OCI-M1 (cell line): ENCODE data around the gene USP10.

Source experiments
- DNase-seq: peaks from one replicate; lab custom pipeline; 2025; lab: John Stamatoyannopoulos, UW

USP10 gene

GRCh38 chr16:84699712-84700445, at the start of gene USP10:
Gene USP10 (plus strand): TSS chr16:84700000. CDS start chr16:84700091, 91 bp downstream.
- DNase-seq = peak; percentile 86

- DNase-seq = no peak
Observed at GRCh38 chr16:84650062-84650991, 49.5 kb upstream of the USP10 start.

GRCh38 chr16:84652566-84652965, 47.2 kb upstream of the USP10 start:
- DNase-seq = no peak

GRCh38 chr16:84654238-84654637, 45.6 kb upstream of the USP10 start:
- no peak for DNase-seq

- no peak for DNase-seq
Observed at GRCh38 chr16:84654998-84655397, 44.8 kb upstream of the USP10 start.

GRCh38 chr16:84656649-84657048, 43.2 kb upstream of the USP10 start:
- DNase-seq = no peak

- no peak for DNase-seq
Observed at GRCh38 chr16:84657229-84657837, 42.5 kb upstream of the USP10 start.

GRCh38 chr16:84658690-84659089, 41.1 kb upstream of the USP10 start:
- no peak for DNase-seq

GRCh38 chr16:84659656-84660300, 40.0 kb upstream of the USP10 start:
- no peak for DNase-seq

- no peak for DNase-seq
Observed at GRCh38 chr16:84660973-84661372, 38.8 kb upstream of the USP10 start.

GRCh38 chr16:84661418-84662060, 38.3 kb upstream of the USP10 start:
- no peak for DNase-seq

- DNase-seq = no peak
Observed at GRCh38 chr16:84662471-84662870, 37.3 kb upstream of the USP10 start.

- no peak for DNase-seq
Observed at GRCh38 chr16:84663433-84664101, 36.2 kb upstream of the USP10 start.

- DNase-seq = no peak
Observed at GRCh38 chr16:84665359-84665758, 34.4 kb upstream of the USP10 start.

- DNase-seq = no peak
Observed at GRCh38 chr16:84665843-84666242, 34.0 kb upstream of the USP10 start.

GRCh38 chr16:84667600-84668309, 32.0 kb upstream of the USP10 start:
- DNase-seq = no peak

- DNase-seq = no peak
Observed at GRCh38 chr16:84670063-84670462, 29.7 kb upstream of the USP10 start.

- peak; percentile 87 for DNase-seq
Observed at GRCh38 chr16:84672276-84673202, 27.3 kb upstream of the USP10 start.

GRCh38 chr16:84673203-84673535, 26.6 kb upstream of the USP10 start:
- DNase-seq = no peak
